Cerebellar cortex (tissue), 1 donor: ENCODE measurements around the gene THAP4.
A peak's percentile ranks its signal among the peaks of the same experiment; 100 is the strongest.

Experiments
- DNase-seq: peaks from one replicate; pipeline ENCODE4 v3.0.0-alpha.2; 2015; ENCODE audit warnings: low spot score

The THAP4 gene

GRCh38 chr2:241563981-241564595, 72.9 kb downstream of the THAP4 start:
- no peak for DNase-seq

- no peak for DNase-seq
Measured at GRCh38 chr2:241563571-241563980, 73.4 kb downstream of the THAP4 start.

GRCh38 chr2:241563031-241563507, 73.9 kb downstream of the THAP4 start:
- no peak for DNase-seq

- no peak for DNase-seq
Measured at GRCh38 chr2:241562269-241562891, 74.6 kb downstream of the THAP4 start.

- DNase-seq: peak; percentile 41
Measured at GRCh38 chr2:241561832-241562231, 75.1 kb downstream of the THAP4 start.

GRCh38 chr2:241560883-241561474, 76.0 kb downstream of the THAP4 start:
- DNase-seq: peak; percentile 45

- no peak for DNase-seq
Measured at GRCh38 chr2:241560162-241560882, 76.6 kb downstream of the THAP4 start.

GRCh38 chr2:241559323-241560161, 77.4 kb downstream of the THAP4 start:
- DNase-seq: peak; percentile 42

GRCh38 chr2:241558532-241559322, 78.2 kb downstream of the THAP4 start, which contains the start of gene BOK:
TSS of gene BOK (plus strand) at chr2:241558745. CDS start at chr2:241559484, 739 bp downstream.
- peak; percentile 78 for DNase-seq

- no peak for DNase-seq
Measured at GRCh38 chr2:241556746-241557145, 80.2 kb downstream of the THAP4 start.

GRCh38 chr2:241555711-241556110, 81.2 kb downstream of the THAP4 start:
- no peak for DNase-seq

GRCh38 chr2:241554610-241555322, 82.2 kb downstream of the THAP4 start:
- DNase-seq: no peak

GRCh38 chr2:241553981-241554380, 83.0 kb downstream of the THAP4 start:
- no peak for DNase-seq

GRCh38 chr2:241553512-241553830, 83.5 kb downstream of the THAP4 start:
- DNase-seq: no peak

- DNase-seq: no peak
Measured at GRCh38 chr2:241551998-241552737, 84.8 kb downstream of the THAP4 start.

GRCh38 chr2:241551599-241551997, 85.4 kb downstream of the THAP4 start:
- no peak for DNase-seq

- DNase-seq: no peak
Measured at GRCh38 chr2:241550616-241551580, 86.1 kb downstream of the THAP4 start.

- DNase-seq: no peak
Measured at GRCh38 chr2:241548451-241548835, 88.5 kb downstream of the THAP4 start.
